ENCODE results near the gene TRIP4.
"Not testable (repeated sequence)": the region's sequence is repeated elsewhere in the genome, so short reads cannot be mapped to it uniquely, and the experiment has no call there.

Gene TRIP4

GRCh38 chr15:64453689-64454037 is 66.0 kb downstream of the TRIP4 start:
- DNase-seq, result no peak

- no peak for DNase-seq
These were observed 66.6 kb downstream of the TRIP4 start for GRCh38 chr15:64454282-64454681.

- no peak for DNase-seq
These were observed 68.3 kb downstream of the TRIP4 start for GRCh38 chr15:64455961-64456371.

- no peak for DNase-seq
These were observed 69.0 kb downstream of the TRIP4 start for GRCh38 chr15:64456634-64457108.

GRCh38 chr15:64459066-64459781 is 71.6 kb downstream of the TRIP4 start:
- DNase-seq, result no peak

- peak; percentile 91 for DNase-seq
These were observed 72.6 kb downstream of the TRIP4 start, which contains the start of gene ZNF609 for GRCh38 chr15:64460206-64460723. Gene ZNF609 (plus strand): TSS chr15:64460578. CDS start chr15:64499420, 38,842 bp downstream.

GRCh38 chr15:64460724-64461720 is 73.4 kb downstream of the TRIP4 start:
- peak; percentile 40 for DNase-seq

- DNase-seq, result no peak
These were observed 74.1 kb downstream of the TRIP4 start for GRCh38 chr15:64461721-64462162.

- no peak for DNase-seq
These were observed 74.9 kb downstream of the TRIP4 start for GRCh38 chr15:64462492-64462891.

GRCh38 chr15:64464276-64465005 is 76.8 kb downstream of the TRIP4 start:
- DNase-seq, result peak; percentile 65

GRCh38 chr15:64466408-64467141 is 78.9 kb downstream of the TRIP4 start:
- DNase-seq, result no peak

GRCh38 chr15:64472161-64472560 is 84.5 kb downstream of the TRIP4 start:
- no peak for DNase-seq

- no peak for DNase-seq
These were observed 87.2 kb downstream of the TRIP4 start for GRCh38 chr15:64474846-64475245.

- no peak for DNase-seq
These were observed 88.9 kb downstream of the TRIP4 start for GRCh38 chr15:64476550-64476949.

GRCh38 chr15:64478863-64479262 is 91.2 kb downstream of the TRIP4 start:
- no peak for DNase-seq

- DNase-seq, result no peak
These were observed 93.3 kb downstream of the TRIP4 start for GRCh38 chr15:64480891-64481290.

- no peak for DNase-seq
These were observed 96.1 kb downstream of the TRIP4 start for GRCh38 chr15:64483749-64484148.

- no peak for DNase-seq
These were observed 98.2 kb downstream of the TRIP4 start for GRCh38 chr15:64485796-64486195.

GRCh38 chr15:64490598-64491259 is 103.1 kb downstream of the TRIP4 start:
- no peak for DNase-seq

GRCh38 chr15:64493641-64494040 is 106.0 kb downstream of the TRIP4 start:
- no peak for DNase-seq

GRCh38 chr15:64495968-64496367 is 108.3 kb downstream of the TRIP4 start:
- not testable (repeated sequence) for DNase-seq

Data from NCI-H774 (cell line).